ENCODE measurements around the gene TRAPPC2B.

TRAPPC2B gene

DNA sequence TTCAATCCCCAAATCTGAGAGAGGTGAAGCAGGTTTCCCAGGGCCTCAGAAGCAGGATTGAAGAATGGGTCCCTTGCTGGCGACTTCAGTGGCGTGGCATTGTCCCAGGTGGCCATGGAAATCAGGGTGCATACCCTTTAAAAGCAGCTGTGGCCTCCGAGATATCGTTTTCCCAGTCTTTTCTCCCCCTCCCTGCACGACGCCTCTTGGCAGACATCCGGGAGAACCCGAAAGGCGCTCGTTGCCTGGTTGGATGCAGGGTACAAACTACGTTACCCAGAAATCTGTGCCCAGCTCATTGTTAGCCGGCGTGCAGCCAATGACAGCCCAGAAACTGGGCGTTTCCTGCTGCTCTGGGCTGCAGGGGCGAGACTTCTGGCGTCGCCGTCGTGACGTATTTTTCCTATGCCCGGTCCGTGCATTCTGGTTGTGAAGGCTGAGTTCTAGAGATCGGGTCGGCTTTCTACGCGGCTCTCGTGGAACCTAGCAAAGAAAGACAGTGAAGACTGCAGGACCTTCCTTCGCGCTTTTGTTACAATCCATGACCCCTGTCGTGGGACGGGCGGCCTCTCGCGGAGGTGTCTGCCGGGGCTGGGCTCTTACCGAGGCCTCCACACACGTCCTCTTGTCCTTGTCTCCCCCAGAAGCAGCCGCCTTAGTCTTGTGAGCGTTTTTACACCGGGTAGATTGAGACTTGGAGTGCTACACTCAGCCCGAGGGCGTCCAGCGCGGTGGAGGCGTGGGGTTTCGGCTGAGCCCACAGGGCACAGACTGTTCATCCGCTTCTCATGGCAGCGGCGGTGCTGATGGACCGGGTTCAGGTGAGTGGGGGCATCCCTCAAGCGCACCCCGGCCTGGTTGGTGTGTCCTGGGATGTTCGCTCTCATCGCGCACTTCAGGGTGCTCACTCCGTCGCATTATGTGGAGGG is 12.2 kb upstream of the TRAPPC2B start, which contains the start of gene ZNF304:
Gene ZNF304, plus strand, starts transcription at position 395 of the 929 bp plus-strand sequence. Its CDS starts 394 bp downstream, at position 789.
- in situ Hi-C loops (cut with MboI; ENCODE audit: low sequenced_read_pairs, unreplicated experiment): no loop called here
- peak; percentile 93 for DNase-seq (ENCODE audit: low spot score)
- no peak for TF ChIP-seq CTCF (IDR thresholded peaks at IDR 0.05; ENCODE audit: borderline replicate concordance, control extremely low read depth, extremely low read depth, insufficient read depth, missing control alignments)

DNA sequence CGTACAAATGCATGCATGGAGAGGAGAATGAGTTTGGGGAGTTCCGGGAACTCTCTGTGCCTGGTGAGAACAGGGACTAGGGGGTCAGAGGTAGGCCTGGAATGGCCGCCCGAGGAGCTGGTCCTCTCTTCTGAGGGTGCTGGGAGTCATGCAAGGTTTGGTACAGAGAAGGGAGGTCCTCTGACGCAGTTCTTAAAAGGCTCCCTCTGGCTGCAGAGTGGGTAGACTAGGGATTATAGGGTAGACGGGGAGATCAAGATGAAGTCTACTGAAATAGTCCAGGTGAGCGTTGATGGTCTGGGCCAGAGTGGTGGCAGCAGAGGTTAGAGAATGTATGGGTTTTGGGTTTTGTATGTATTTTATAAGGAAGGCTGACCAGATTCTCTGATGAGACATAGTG is 11.5 kb upstream of the TRAPPC2B start:
- in situ Hi-C loops (cut with MboI; ENCODE audit: low sequenced_read_pairs, unreplicated experiment): no loop called here
- DNase-seq (ENCODE audit: low spot score): peak; percentile 23
- no peak for TF ChIP-seq CTCF (IDR thresholded peaks at IDR 0.05; ENCODE audit: borderline replicate concordance, control extremely low read depth, extremely low read depth, insufficient read depth, missing control alignments)

GRCh38 chr19:57355916-57356315 is 7.4 kb upstream of the TRAPPC2B start:
- in situ Hi-C loops (cut with MboI; ENCODE audit: low sequenced_read_pairs, unreplicated experiment): no loop called here
- no peak for TF ChIP-seq CTCF (IDR thresholded peaks at IDR 0.05; ENCODE audit: borderline replicate concordance, control extremely low read depth, extremely low read depth, insufficient read depth, missing control alignments)
- DNase-seq (ENCODE audit: low spot score): no peak

DNA sequence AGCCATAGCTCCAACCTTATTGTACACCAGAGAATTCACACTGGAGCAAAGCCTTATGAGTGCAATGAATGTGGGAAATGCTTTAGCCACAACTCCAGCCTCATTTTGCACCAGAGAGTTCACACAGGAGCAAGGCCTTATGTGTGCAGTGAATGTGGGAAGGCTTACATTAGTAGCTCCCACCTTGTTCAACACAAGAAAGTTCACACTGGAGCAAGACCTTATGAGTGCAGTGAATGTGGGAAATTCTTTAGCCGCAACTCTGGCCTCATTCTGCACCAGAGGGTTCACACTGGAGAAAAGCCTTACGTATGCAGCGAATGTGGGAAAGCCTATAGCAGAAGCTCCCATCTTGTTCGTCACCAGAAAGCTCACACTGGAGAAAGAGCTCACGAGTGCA is 5.9 kb upstream of the TRAPPC2B start:
- in situ Hi-C loops (cut with MboI; ENCODE audit: low sequenced_read_pairs, unreplicated experiment): no loop called here
- DNase-seq (ENCODE audit: low spot score): no peak
- no peak for TF ChIP-seq CTCF (IDR thresholded peaks at IDR 0.05; ENCODE audit: borderline replicate concordance, control extremely low read depth, extremely low read depth, insufficient read depth, missing control alignments)

GRCh38 chr19:57359300-57359699 is 4.1 kb upstream of the TRAPPC2B start:
- no peak for TF ChIP-seq CTCF (IDR thresholded peaks at IDR 0.05; ENCODE audit: borderline replicate concordance, control extremely low read depth, extremely low read depth, insufficient read depth, missing control alignments)
- in situ Hi-C loops (cut with MboI; ENCODE audit: low sequenced_read_pairs, unreplicated experiment): no loop called here
- DNase-seq (ENCODE audit: low spot score): no peak

GRCh38 chr19:57362419-57362818 is 932 bp upstream of the TRAPPC2B start:
- no peak for DNase-seq (ENCODE audit: low spot score)
- no peak for TF ChIP-seq CTCF (IDR thresholded peaks at IDR 0.05; ENCODE audit: borderline replicate concordance, control extremely low read depth, extremely low read depth, insufficient read depth, missing control alignments)
- in situ Hi-C loops (cut with MboI; ENCODE audit: low sequenced_read_pairs, unreplicated experiment): no loop called here

Measured in GM13976 (cell line).